ENCODE results near the gene EVPL.

GRCh38 chr17:76039121-76039520 lies 12.0 kb upstream of the EVPL start:
- TF ChIP-seq EZH2 (IDR thresholded peaks at IDR 0.05; ENCODE audit: low read length) = no peak
- TF ChIP-seq CTCF (optimal IDR thresholded peaks at IDR 0.05 in 1 of 3, IDR thresholded peaks at IDR 0.05 in 1 of 3, conservative IDR thresholded peaks at IDR 0.05 in 1 of 3; ENCODE audit: extremely low read depth in 1 of 3, insufficient read depth in 2 of 3, low read length in 3 of 3) = no peak
